DND-41 (cell line): ENCODE measurements around the gene EHF.
"Not testable (repeated sequence)": the region's sequence is repeated elsewhere in the genome, so short reads cannot be mapped to it uniquely, and the experiment has no call there.

Experiments used
- ATAC-seq: fragments of 200-7000 bp; cut with Tn5 transposase; 3 replicates; pipeline ENCODE4 v1.9.1; 2021; ENCODE audit warnings: low read depth; ENCODE audit not compliant: insufficient read depth
- DNase-seq: peaks from one replicate; pipeline ENCODE4 v3.0.0-alpha.2; 2020
- H2AFZ ChIP-seq: 2 replicates; pipeline ENCODE4 v1.6.0; 2012; ENCODE audit warnings: low read depth, low read length
- H3K27ac ChIP-seq: 2 replicates; pipeline ENCODE4 v1.5.1; 2012; ENCODE audit warnings: low read length, inconsistent platforms
- H3K27me3 ChIP-seq: fragments of 200-600 bp; sonication (generic); 2 replicates; pipeline ENCODE4 v1.6.0; 2012; ENCODE audit warnings: low read length, mild to moderate bottlenecking, inconsistent platforms; ENCODE audit not compliant: insufficient read depth, poor library complexity
- H3K36me3 ChIP-seq: 2 replicates; pipeline ENCODE4 v1.5.1; 2012; ENCODE audit warnings: low read length, inconsistent platforms; ENCODE audit not compliant: insufficient read depth
- H3K4me1 ChIP-seq: 2 replicates; pipeline ENCODE4 v1.5.1; 2012; ENCODE audit warnings: mild to moderate bottlenecking, low read length; ENCODE audit not compliant: insufficient read depth
- H3K4me2 ChIP-seq: 2 replicates; pipeline ENCODE4 v1.6.0; 2012; ENCODE audit warnings: mild to moderate bottlenecking, moderate library complexity, low read length, inconsistent platforms; ENCODE audit not compliant: insufficient read depth
- H3K4me3 ChIP-seq, 2 experiments: fragments of 200-600 bp in 1 of 2; shearing (Covaris generic) in 1 of 2; 2 replicates each; pipeline ENCODE4 v1.5.1; 2012 to 2016; ENCODE audit warnings: inconsistent platforms in 2 of 2, low read length in 2 of 2, mild to moderate bottlenecking in 2 of 2, low read depth in 1 of 2, moderate library complexity in 1 of 2
- H3K79me2 ChIP-seq: 2 replicates; pipeline ENCODE4 v1.6.0; 2012; ENCODE audit warnings: low read length, inconsistent platforms; ENCODE audit not compliant: insufficient read depth
- H3K9ac ChIP-seq: 2 replicates; pipeline ENCODE4 v1.6.0; 2012; ENCODE audit warnings: low read depth, mild to moderate bottlenecking, inconsistent platforms, low read length, moderate library complexity
- H3K9me3 ChIP-seq: 2 replicates; pipeline ENCODE4 v1.5.1; 2012; ENCODE audit warnings: low read length, moderate library complexity, mild to moderate bottlenecking, inconsistent platforms; ENCODE audit not compliant: insufficient read depth, severe bottlenecking
- H4K20me1 ChIP-seq: 2 replicates; pipeline ENCODE4 v1.6.0; 2012; ENCODE audit warnings: low read length; ENCODE audit not compliant: insufficient read depth
- EZH2 ChIP-seq: IDR thresholded peaks from 3 replicates; pipeline ENCODE4 v1.6.1; 2012; ENCODE audit warnings: borderline replicate concordance, low read depth, mild to moderate bottlenecking, moderate library complexity, low read length, inconsistent platforms; ENCODE audit not compliant: severe bottlenecking
- TF ChIP-seq, protein P1 (sequence below): IDR thresholded peaks from 2 replicates; pipeline ENCODE4 v1.5.1; 2012; ENCODE audit warnings: borderline replicate concordance, low read length, moderate library complexity, mild to moderate bottlenecking; ENCODE audit not compliant: poor library complexity, severe bottlenecking; ENCODE audit errors: extremely low read depth

EHF gene

DNA sequence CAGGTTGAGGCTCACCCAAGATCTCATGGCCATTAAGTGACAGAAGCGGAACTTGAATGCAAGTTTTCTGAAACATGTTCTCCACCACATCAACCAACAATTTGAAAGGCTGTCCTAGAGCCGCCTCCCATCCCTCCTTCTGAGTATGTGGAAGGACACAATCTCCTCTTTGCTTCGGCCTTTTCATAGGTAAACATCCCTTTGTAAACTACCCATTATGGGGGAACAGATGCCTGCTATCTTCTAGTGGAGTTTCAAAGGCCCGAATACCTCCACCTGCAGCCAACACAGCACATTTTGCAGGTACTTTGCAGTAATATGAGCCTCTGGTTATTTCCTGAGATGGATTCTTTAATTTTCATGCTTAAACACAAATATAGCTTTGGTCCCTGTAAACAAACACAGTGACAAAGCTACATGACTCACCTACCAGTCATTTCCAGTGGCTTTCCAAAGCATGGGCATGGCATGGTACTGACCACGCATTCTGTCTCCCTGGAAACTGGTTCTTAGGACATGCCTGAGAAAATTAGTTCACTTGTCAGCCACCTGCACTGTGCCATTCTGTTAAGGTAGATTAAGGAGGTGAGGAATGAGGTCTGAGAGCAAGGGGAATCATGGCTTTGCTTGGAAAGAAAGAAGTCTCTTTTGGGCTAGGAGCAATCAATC is 60.2 kb downstream of the EHF start:
- no peaks in the 10 kb centered on the region for H3K4me1 ChIP-seq
- H3K27me3 ChIP-seq: no peaks in the 10 kb centered on the region
- H3K4me2 ChIP-seq: no peak overlapping the region
- ATAC-seq (no peak), DNase-seq (no peak)
- no peaks in the 10 kb centered on the region for H3K79me2 ChIP-seq
- H3K9ac ChIP-seq: no peak overlapping the region
- no peak overlapping the region for H2AFZ ChIP-seq
- H4K20me1 ChIP-seq: no peaks in the 10 kb centered on the region
- no peak for TF ChIP-seq EZH2
- TF ChIP-seq, protein P1, sequence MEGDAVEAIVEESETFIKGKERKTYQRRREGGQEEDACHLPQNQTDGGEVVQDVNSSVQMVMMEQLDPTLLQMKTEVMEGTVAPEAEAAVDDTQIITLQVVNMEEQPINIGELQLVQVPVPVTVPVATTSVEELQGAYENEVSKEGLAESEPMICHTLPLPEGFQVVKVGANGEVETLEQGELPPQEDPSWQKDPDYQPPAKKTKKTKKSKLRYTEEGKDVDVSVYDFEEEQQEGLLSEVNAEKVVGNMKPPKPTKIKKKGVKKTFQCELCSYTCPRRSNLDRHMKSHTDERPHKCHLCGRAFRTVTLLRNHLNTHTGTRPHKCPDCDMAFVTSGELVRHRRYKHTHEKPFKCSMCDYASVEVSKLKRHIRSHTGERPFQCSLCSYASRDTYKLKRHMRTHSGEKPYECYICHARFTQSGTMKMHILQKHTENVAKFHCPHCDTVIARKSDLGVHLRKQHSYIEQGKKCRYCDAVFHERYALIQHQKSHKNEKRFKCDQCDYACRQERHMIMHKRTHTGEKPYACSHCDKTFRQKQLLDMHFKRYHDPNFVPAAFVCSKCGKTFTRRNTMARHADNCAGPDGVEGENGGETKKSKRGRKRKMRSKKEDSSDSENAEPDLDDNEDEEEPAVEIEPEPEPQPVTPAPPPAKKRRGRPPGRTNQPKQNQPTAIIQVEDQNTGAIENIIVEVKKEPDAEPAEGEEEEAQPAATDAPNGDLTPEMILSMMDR: no peak
- H3K36me3 ChIP-seq: no peaks in the 10 kb centered on the region
- no peak overlapping the region for H3K27ac ChIP-seq
- H3K4me3 ChIP-seq: no peak overlapping the region
- no peaks in the 10 kb centered on the region for H3K9me3 ChIP-seq

DNA sequence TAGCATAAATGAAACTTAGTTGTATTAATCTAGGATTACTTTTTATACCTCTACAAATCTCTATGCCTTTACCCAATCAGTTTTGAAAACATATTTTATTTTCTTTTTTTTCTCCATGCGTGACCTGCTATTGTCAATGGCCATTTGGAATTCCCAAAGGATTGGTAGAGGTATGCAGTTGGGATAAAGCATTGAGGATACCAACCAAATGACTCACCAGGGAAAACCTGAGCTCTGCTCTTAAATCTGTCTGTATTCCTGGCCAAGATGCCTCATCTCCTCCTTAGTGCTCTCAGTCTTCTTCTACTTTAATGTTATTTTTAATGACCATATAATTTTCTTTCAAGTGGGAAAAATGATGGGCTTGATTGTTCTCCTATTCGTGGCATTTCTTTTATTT is 61.9 kb downstream of the EHF start:
- DNase-seq: no peak
- Histone ChIP-seq H3K27me3 (no peaks in the 10 kb centered on the region), H3K4me1 (no peaks in the 10 kb centered on the region), H3K4me2 (no peak overlapping the region), H3K27ac (no peak overlapping the region), H2AFZ (no peak overlapping the region), H3K4me3 (no peak overlapping the region), H3K9me3 (no peaks in the 10 kb centered on the region), H3K36me3 (no peaks in the 10 kb centered on the region), H4K20me1 (no peaks in the 10 kb centered on the region), H3K9ac (no peak overlapping the region), H3K79me2 (no peaks in the 10 kb centered on the region)
- no peak for TF ChIP-seq EZH2
- TF ChIP-seq, protein P1: no peak
- ATAC-seq: no peak

DNA sequence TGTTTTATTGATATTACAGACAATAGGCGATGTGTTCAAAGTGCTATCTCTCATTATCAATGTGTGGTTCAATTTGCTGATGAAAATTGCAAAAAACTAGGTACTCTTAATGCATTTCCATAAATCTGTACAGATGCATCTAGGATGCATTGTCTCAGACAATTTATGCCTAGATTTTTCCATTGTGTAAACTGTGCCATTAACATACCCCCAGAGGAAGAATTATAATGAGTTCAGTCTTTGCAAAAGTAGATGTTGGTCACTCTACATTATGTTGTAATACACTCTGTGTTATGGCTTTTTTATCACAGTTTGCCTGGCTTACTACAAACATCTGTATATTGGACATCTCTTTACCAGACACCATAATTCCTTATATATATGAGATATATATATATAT is 62.5 kb downstream of the EHF start:
- Histone ChIP-seq H3K4me2 (no peak overlapping the region), H3K4me3 (no peak overlapping the region), H3K4me1 (no peaks in the 10 kb centered on the region), H3K27me3 (no peaks in the 10 kb centered on the region), H3K9ac (no peak overlapping the region), H4K20me1 (no peaks in the 10 kb centered on the region), H2AFZ (no peak overlapping the region), H3K79me2 (no peaks in the 10 kb centered on the region), H3K9me3 (no peaks in the 10 kb centered on the region), H3K36me3 (no peaks in the 10 kb centered on the region), H3K27ac (no peak overlapping the region)
- TF ChIP-seq EZH2: no peak
- TF ChIP-seq, protein P1: no peak
- ATAC-seq (no peak), DNase-seq (no peak)

DNA sequence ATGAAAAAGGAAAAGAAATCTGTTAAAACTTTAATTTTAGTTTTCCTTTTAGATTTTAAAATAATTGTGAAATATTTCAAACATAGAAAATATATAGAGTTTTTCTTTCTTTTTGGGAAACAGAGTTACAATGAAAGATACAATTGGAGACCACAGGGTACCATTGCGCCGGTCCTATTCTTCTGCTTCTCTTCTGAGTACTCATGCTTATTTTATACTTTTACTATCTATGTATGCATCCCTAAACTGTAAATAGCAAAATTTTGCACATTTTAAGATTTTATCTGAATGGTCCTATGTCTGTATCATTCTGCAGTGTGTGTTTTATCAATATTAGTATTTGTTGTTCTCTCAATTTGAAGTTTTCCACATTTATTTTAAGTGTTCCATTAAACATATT is 65.0 kb downstream of the EHF start:
- Histone ChIP-seq H3K36me3 (no peaks in the 10 kb centered on the region), H2AFZ (no peak overlapping the region), H3K4me1 (no peaks in the 10 kb centered on the region), H3K27me3 (no peaks in the 10 kb centered on the region), H3K9ac (no peak overlapping the region), H3K79me2 (no peaks in the 10 kb centered on the region), H3K27ac (no peak overlapping the region), H3K4me2 (no peak overlapping the region), H4K20me1 (no peaks in the 10 kb centered on the region), H3K4me3 (no peak overlapping the region), H3K9me3 (no peaks in the 10 kb centered on the region)
- no peak for DNase-seq
- ATAC-seq: no peak
- TF ChIP-seq, protein P1: no peak
- TF ChIP-seq EZH2: no peak

DNA sequence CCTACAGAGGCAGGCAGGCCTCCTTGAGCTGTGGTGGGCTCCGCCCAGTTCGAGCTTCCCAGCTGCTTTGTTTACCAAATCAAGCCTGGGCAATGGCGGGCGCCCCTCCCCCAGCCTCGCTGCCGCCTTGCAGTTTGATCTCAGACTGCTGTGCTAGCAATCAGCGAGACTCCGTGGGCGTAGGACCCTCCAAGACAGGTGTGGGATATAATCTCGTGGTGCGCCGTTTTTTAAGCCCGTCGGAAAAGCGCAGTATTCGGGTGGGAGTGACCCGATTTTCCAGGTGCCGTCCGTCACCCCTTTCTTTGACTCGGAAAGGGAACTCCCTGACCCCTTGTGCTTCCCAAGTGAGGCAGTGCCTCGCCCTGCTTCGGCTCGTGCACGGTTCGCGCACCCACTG is 71.4 kb downstream of the EHF start:
- H3K4me2 ChIP-seq, H3K27ac ChIP-seq, H3K9ac ChIP-seq, H3K79me2 ChIP-seq, H3K4me3 ChIP-seq, H3K36me3 ChIP-seq, ATAC-seq, DNase-seq, H3K9me3 ChIP-seq, H2AFZ ChIP-seq, H3K27me3 ChIP-seq, H3K4me1 ChIP-seq, H4K20me1 ChIP-seq: not testable (repeated sequence)
